ENCODE measurements around the gene FOXL3.
"Not testable (repeated sequence)": the region's sequence is repeated elsewhere in the genome, so short reads cannot be mapped to it uniquely, and the experiment has no call there.

FOXL3 gene

GRCh38 chr7:289756-290553 lies at the start of gene FOXL3:
FOXL3 (plus strand) TSS chr7:290170; CDS start chr7:290170, 0 bp downstream.
- Histone ChIP-seq H3K36me3 (ENCODE audit: insufficient read depth, low read length) (no peaks in the 10 kb centered on the region), H2AFZ (ENCODE audit: low read depth, low read length) (no peak within 1 kb of the TSS), H3K4me1 (ENCODE audit: insufficient read depth, low read length) (no peaks in the 10 kb centered on the region), H3K9me3 (ENCODE audit: low read length) (no peaks in the 10 kb centered on the region), H3K27me3 (ENCODE audit: insufficient read depth, low read length) (peaks cover 12% of the 10 kb centered on the region), H3K4me3 (ENCODE audit: low read length) (no peak within 1 kb of the TSS)

DNA sequence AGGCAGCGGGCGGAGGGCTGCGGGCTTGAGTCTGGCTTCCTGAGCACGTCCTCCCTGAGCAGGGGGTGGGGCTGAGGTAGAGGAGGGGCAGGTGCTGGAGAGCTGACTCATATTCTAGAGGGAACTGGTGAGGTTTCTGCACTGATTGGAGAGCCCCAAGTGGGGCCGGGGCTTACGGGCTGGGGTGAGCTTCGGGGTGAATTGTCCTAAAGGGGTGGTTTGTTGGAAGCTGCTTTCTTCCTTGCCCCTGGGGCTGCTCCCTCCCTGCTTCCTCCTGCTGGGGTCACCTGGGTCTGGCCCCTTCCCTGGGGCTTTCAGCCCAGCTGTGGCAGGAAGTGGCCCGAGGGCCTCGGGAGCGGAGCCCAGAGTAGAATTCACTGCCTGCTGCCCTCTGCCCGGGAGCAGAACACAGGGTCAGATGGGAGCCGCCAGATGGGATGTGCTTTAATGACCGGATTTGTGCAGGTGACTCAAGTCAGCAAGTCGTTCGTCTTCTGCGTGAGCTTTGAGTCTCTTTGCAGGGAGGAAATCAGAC lies 49.0 kb upstream of the FOXL3 start:
- Histone ChIP-seq H3K27me3 (ENCODE audit: insufficient read depth, low read length) (no peaks in the 10 kb centered on the region), H3K9me3 (ENCODE audit: low read length) (no peaks in the 10 kb centered on the region), H3K4me3 (ENCODE audit: low read length) (no peak overlapping the region), H3K36me3 (ENCODE audit: insufficient read depth, low read length) (no peaks in the 10 kb centered on the region), H2AFZ (ENCODE audit: low read depth, low read length) (no peak overlapping the region), H3K4me1 (ENCODE audit: insufficient read depth, low read length) (no peaks in the 10 kb centered on the region)

DNA sequence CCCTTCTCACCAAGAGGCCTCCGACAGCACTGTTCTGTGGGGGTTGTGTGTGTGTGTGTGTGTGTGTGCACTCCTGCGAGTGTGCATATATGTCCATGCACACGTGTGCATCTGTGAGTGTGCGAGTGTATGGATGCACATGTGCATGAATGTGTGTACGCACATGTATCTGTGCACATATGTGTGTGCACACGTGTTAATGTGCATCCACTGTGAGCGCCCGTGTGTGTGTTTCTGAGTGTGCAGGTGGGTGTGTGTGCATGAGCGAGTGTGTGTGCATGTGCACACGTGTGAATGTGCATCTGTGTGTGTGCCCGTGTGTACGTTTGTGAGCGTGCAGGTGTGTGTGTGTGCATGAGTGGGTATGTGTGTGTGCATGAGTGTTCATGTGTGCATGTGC lies 48.5 kb upstream of the FOXL3 start:
- H3K4me1 ChIP-seq (ENCODE audit: insufficient read depth, low read length), result no peaks in the 10 kb centered on the region
- no peak overlapping the region for H3K4me3 ChIP-seq (ENCODE audit: low read length)
- no peaks in the 10 kb centered on the region for H3K9me3 ChIP-seq (ENCODE audit: low read length)
- no peaks in the 10 kb centered on the region for H3K36me3 ChIP-seq (ENCODE audit: insufficient read depth, low read length)
- no peak overlapping the region for H2AFZ ChIP-seq (ENCODE audit: low read depth, low read length)
- no peaks in the 10 kb centered on the region for H3K27me3 ChIP-seq (ENCODE audit: insufficient read depth, low read length)

DNA sequence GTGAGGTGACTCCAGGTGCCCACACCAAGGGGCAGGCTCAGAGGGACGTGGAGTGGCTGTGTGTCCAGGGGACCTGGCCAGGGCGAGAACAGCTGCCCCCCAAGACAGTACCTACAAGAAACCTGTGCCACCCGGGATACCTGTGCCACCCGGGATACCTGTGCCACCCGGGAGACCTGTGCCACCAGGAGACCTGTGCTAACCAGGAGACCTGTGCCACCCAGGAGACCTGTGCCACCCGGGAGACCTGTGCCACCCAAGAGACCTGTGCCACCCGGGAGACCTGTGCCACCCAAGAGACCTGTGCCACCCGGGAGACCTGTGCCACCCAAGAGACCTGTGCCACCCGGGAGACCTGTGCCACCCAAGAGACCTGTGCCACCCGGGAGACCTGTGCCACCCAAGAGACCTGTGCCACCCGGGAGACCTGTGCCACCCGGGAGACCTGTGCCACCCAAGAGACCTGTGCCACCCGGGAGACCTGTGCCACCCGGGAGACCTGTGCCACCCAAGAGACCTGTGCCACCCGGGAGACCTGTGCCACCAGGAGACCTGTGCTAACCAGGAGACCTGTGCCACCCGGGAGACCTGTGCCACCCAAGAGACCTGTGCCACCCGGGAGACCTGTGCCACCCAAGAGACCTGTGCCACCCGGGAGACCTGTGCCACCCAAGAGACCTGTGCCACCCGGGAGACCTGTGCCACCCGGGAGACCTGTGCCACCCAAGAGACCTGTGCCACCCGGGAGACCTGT lies 47.0 kb upstream of the FOXL3 start:
- not testable (repeated sequence) for H3K36me3 ChIP-seq (ENCODE audit: insufficient read depth, low read length); H2AFZ ChIP-seq (ENCODE audit: low read depth, low read length); H3K4me1 ChIP-seq (ENCODE audit: insufficient read depth, low read length); H3K4me3 ChIP-seq (ENCODE audit: low read length); H3K9me3 ChIP-seq (ENCODE audit: low read length); H3K27me3 ChIP-seq (ENCODE audit: insufficient read depth, low read length)

- H3K4me1 ChIP-seq (ENCODE audit: insufficient read depth, low read length); H3K36me3 ChIP-seq (ENCODE audit: insufficient read depth, low read length); H2AFZ ChIP-seq (ENCODE audit: low read depth, low read length); H3K4me3 ChIP-seq (ENCODE audit: low read length); H3K9me3 ChIP-seq (ENCODE audit: low read length); H3K27me3 ChIP-seq (ENCODE audit: insufficient read depth, low read length): not testable (repeated sequence)
These were observed 46.4 kb upstream of the FOXL3 start for GRCh38 chr7:243580-243978.

GRCh38 chr7:244974-245373 lies 45.0 kb upstream of the FOXL3 start:
- no peaks in the 10 kb centered on the region for H3K36me3 ChIP-seq (ENCODE audit: insufficient read depth, low read length)
- no peaks in the 10 kb centered on the region for H3K4me1 ChIP-seq (ENCODE audit: insufficient read depth, low read length)
- H3K27me3 ChIP-seq (ENCODE audit: insufficient read depth, low read length), result no peaks in the 10 kb centered on the region
- H2AFZ ChIP-seq (ENCODE audit: low read depth, low read length), result no peak overlapping the region
- no peak overlapping the region for H3K4me3 ChIP-seq (ENCODE audit: low read length)
- H3K9me3 ChIP-seq (ENCODE audit: low read length), result no peaks in the 10 kb centered on the region

- Histone ChIP-seq H2AFZ (ENCODE audit: low read depth, low read length) (no peak overlapping the region), H3K36me3 (ENCODE audit: insufficient read depth, low read length) (no peaks in the 10 kb centered on the region), H3K4me1 (ENCODE audit: insufficient read depth, low read length) (no peaks in the 10 kb centered on the region)
These were observed 44.2 kb upstream of the FOXL3 start for GRCh38 chr7:245574-246295.

GRCh38 chr7:246451-246850 lies 43.5 kb upstream of the FOXL3 start:
- Histone ChIP-seq H3K27me3 (ENCODE audit: insufficient read depth, low read length) (no peaks in the 10 kb centered on the region), H3K9me3 (ENCODE audit: low read length) (no peaks in the 10 kb centered on the region), H2AFZ (ENCODE audit: low read depth, low read length) (no peak overlapping the region), H3K36me3 (ENCODE audit: insufficient read depth, low read length) (no peaks in the 10 kb centered on the region), H3K4me1 (ENCODE audit: insufficient read depth, low read length) (no peaks in the 10 kb centered on the region), H3K4me3 (ENCODE audit: low read length) (no peak overlapping the region)

More at GRCh38 chr7:245574-246295, 44.2 kb upstream of the FOXL3 start:
- Histone ChIP-seq H3K4me3 (ENCODE audit: low read length) (no peak overlapping the region), H3K27me3 (ENCODE audit: insufficient read depth, low read length) (no peaks in the 10 kb centered on the region), H3K9me3 (ENCODE audit: low read length) (no peaks in the 10 kb centered on the region)

GRCh38 chr7:247181-247580 lies 42.8 kb upstream of the FOXL3 start:
- Histone ChIP-seq H3K4me1 (ENCODE audit: insufficient read depth, low read length) (no peaks in the 10 kb centered on the region), H3K27me3 (ENCODE audit: insufficient read depth, low read length) (no peaks in the 10 kb centered on the region), H3K36me3 (ENCODE audit: insufficient read depth, low read length) (no peaks in the 10 kb centered on the region), H2AFZ (ENCODE audit: low read depth, low read length) (no peak overlapping the region), H3K4me3 (ENCODE audit: low read length) (no peak overlapping the region), H3K9me3 (ENCODE audit: low read length) (no peaks in the 10 kb centered on the region)

DNA sequence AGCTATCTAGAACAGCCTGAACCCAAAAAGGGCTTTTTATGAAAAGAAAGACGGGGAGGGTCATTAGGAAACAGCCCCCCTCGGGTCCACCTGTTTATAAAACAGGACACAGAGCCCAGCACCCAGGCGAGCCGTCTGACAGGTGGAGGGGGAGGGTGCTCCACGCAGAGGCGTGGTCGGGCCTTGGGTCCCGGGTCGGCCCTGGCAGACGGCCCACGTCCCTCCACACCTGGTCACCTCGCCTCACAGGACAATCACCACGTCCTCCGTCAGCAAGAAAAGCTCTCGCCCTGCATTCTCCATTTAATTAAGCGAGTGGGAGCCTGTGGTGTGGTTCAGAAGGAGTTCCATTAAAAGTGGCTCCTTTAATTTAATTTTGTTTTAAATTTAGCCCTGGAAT lies 42.3 kb upstream of the FOXL3 start:
- no peaks in the 10 kb centered on the region for H3K9me3 ChIP-seq (ENCODE audit: low read length)

GRCh38 chr7:248732-249435 lies 41.1 kb upstream of the FOXL3 start:
- no peak overlapping the region for H2AFZ ChIP-seq (ENCODE audit: low read depth, low read length)
- no peaks in the 10 kb centered on the region for H3K4me1 ChIP-seq (ENCODE audit: insufficient read depth, low read length)
- no peaks in the 10 kb centered on the region for H3K9me3 ChIP-seq (ENCODE audit: low read length)
- H3K27me3 ChIP-seq (ENCODE audit: insufficient read depth, low read length), result no peaks in the 10 kb centered on the region
- no peaks in the 10 kb centered on the region for H3K36me3 ChIP-seq (ENCODE audit: insufficient read depth, low read length)
- H3K4me3 ChIP-seq (ENCODE audit: low read length), result no peak overlapping the region

More for the DNA sequence above, 42.3 kb upstream of the FOXL3 start:
- Histone ChIP-seq H3K36me3 (ENCODE audit: insufficient read depth, low read length) (no peaks in the 10 kb centered on the region), H3K4me3 (ENCODE audit: low read length) (no peak overlapping the region), H2AFZ (ENCODE audit: low read depth, low read length) (no peak overlapping the region), H3K27me3 (ENCODE audit: insufficient read depth, low read length) (no peaks in the 10 kb centered on the region), H3K4me1 (ENCODE audit: insufficient read depth, low read length) (no peaks in the 10 kb centered on the region)

DNA sequence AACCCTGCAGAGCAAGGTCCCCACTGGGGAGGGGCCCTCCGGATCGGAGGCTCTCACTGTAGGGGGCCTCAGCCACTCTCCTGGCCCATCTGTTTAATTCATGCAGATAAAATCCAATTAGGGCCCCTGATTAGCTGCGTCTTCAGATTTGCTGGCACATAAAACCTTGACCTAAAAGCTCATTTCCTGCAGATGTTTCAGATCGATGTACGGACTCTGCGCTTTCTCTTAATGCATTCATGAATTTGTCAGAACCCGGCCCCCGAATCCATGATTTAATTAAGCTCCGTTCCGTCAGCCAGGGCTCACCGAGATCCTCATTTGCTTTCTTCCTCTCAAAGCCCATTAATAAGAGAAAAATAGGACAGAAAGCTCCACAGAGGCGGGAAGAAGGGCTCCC lies 40.0 kb upstream of the FOXL3 start:
- Histone ChIP-seq H3K36me3 (ENCODE audit: insufficient read depth, low read length) (no peaks in the 10 kb centered on the region), H3K4me3 (ENCODE audit: low read length) (no peak overlapping the region), H3K27me3 (ENCODE audit: insufficient read depth, low read length) (no peaks in the 10 kb centered on the region), H2AFZ (ENCODE audit: low read depth, low read length) (no peak overlapping the region), H3K4me1 (ENCODE audit: insufficient read depth, low read length) (no peaks in the 10 kb centered on the region), H3K9me3 (ENCODE audit: low read length) (no peaks in the 10 kb centered on the region)
